Cardiac muscle cell (in vitro differentiated cells and primary cell): ENCODE results near the gene AUH. TPM values are rescaled to one million over a fixed set of nuclear protein-coding genes. Genes with fewer than 3 reads are reported as not detected.

Experiments
- DNase-seq, 2 donors: peaks; one replicate each; pipeline versions ENCODE4 v3.0.0 to v3.0.0-alpha.2; 2010 to 2017; ENCODE audit warnings: low read depth in 1 of 2, low spot score in 1 of 2
- H3K27ac ChIP-seq: fragments of 200-600 bp; sonication (generic); 2 replicates; pipeline ENCODE4 v1.5.1; 2016
- H3K27me3 ChIP-seq: fragments of 200-600 bp; sonication (generic); 2 replicates; pipeline ENCODE4 v1.6.0; 2016; ENCODE audit warnings: control low read depth
- H3K36me3 ChIP-seq: fragments of 200-600 bp; sonication (generic); 2 replicates; pipeline ENCODE4 v1.5.1; 2016; ENCODE audit warnings: control low read depth
- H3K4me1 ChIP-seq: fragments of 200-600 bp; sonication (generic); 2 replicates; pipeline ENCODE4 v1.8.1; 2017; ENCODE audit warnings: low read depth, mild to moderate bottlenecking, mixed run types
- H3K4me3 ChIP-seq: fragments of 200-600 bp; sonication (generic); 2 replicates; pipeline ENCODE4 v1.5.1; 2016; ENCODE audit warnings: mild to moderate bottlenecking
- H3K9me3 ChIP-seq: fragments of 200-600 bp; sonication (generic); 2 replicates; pipeline ENCODE4 v1.5.1; 2017; ENCODE audit warnings: low read depth, mild to moderate bottlenecking, control low read depth
- polyA plus RNA-seq: library from polyadenylated mRNA; unstranded; fragments of >200 nt; fragmentation: Nextera tagmentation; extraction: Ambion mirVana; gene quantifications from 2 replicates; pipeline ENCODE4 v1.2.1, GENCODE V29; 2016
- total RNA-seq: library from RNA; depleted of rRNA; stranded (reverse); fragments of >200 nt; gene quantifications from 2 replicates; pipeline ENCODE4 v1.2.3, GENCODE V29; 2016
- TF ChIP-seq, protein P1 (sequence below): IDR thresholded peaks from 2 replicates; pipeline ENCODE4 v1.5.1; 2012; ENCODE audit warnings: low read depth, mild to moderate bottlenecking, low read length

AUH gene
- total and polyA plus RNA-seq, 2 experiments from 2014 or later = 52.0 to 68.8 TPM

- no peaks in the 10 kb centered on the region for H3K4me1 ChIP-seq
- no peaks in the 10 kb centered on the region for H3K9me3 ChIP-seq
- no peaks in the 10 kb centered on the region for H3K27me3 ChIP-seq
- no peak overlapping the region for H3K27ac ChIP-seq
- no peak overlapping the region for H3K4me3 ChIP-seq
- H3K36me3 ChIP-seq = no peaks in the 10 kb centered on the region
- no peak for DNase-seq
- TF ChIP-seq, protein P1, sequence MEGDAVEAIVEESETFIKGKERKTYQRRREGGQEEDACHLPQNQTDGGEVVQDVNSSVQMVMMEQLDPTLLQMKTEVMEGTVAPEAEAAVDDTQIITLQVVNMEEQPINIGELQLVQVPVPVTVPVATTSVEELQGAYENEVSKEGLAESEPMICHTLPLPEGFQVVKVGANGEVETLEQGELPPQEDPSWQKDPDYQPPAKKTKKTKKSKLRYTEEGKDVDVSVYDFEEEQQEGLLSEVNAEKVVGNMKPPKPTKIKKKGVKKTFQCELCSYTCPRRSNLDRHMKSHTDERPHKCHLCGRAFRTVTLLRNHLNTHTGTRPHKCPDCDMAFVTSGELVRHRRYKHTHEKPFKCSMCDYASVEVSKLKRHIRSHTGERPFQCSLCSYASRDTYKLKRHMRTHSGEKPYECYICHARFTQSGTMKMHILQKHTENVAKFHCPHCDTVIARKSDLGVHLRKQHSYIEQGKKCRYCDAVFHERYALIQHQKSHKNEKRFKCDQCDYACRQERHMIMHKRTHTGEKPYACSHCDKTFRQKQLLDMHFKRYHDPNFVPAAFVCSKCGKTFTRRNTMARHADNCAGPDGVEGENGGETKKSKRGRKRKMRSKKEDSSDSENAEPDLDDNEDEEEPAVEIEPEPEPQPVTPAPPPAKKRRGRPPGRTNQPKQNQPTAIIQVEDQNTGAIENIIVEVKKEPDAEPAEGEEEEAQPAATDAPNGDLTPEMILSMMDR = no peak
Measured at GRCh38 chr9:91185193-91185886, 176.4 kb downstream of the AUH start.

DNA sequence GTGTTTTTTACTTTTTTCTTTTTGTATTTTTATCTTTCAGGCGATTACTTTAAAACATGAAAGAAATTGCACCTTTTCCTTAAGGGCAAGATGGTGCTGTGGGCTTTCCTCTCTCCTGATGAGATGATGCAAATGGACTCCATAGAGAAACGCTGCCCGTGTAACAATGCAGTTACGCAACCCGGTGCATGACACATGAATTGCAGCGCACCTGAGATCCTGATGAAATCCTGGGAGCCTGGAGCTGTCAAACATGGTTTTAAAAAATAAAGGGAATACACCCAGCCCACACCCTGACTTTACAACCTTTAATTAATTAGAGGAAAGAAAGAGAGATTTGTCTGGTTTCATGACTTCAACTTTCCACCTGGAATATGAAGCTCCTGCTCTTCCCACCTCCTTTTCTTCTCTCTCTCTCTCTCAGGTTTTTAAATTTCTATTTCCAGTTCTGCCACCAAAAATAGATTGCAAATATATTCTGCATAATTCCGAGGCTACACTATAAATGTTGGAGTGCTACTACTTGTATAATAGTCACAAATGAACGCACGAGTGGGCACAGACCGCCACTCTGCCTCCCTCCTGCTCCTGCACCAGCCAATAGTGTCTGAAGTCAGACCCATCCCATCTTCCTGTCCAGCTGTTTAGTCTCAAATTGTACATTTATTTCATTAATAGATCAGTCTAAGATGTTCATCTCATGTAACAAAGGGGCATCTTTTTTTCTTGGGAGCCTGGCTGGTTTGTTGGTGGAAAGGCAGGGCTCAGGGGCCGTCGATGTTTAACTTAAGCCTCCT, 179.1 kb downstream of the AUH start:
- no peaks in the 10 kb centered on the region for H3K9me3 ChIP-seq
- H3K4me1 ChIP-seq = no peaks in the 10 kb centered on the region
- H3K4me3 ChIP-seq = no peak overlapping the region
- TF ChIP-seq, protein P1 = no peak
- no peak for DNase-seq
- H3K36me3 ChIP-seq = no peaks in the 10 kb centered on the region
- H3K27me3 ChIP-seq = no peaks in the 10 kb centered on the region
- no peak overlapping the region for H3K27ac ChIP-seq

- no peak overlapping the region for H3K4me3 ChIP-seq
- DNase-seq = no peak
- H3K36me3 ChIP-seq = no peaks in the 10 kb centered on the region
- H3K4me1 ChIP-seq = no peaks in the 10 kb centered on the region
- no peaks in the 10 kb centered on the region for H3K9me3 ChIP-seq
- H3K27ac ChIP-seq = no peak overlapping the region
- TF ChIP-seq, protein P1 = no peak
- no peaks in the 10 kb centered on the region for H3K27me3 ChIP-seq
Measured at GRCh38 chr9:91181541-91181940, 180.2 kb downstream of the AUH start.

DNA sequence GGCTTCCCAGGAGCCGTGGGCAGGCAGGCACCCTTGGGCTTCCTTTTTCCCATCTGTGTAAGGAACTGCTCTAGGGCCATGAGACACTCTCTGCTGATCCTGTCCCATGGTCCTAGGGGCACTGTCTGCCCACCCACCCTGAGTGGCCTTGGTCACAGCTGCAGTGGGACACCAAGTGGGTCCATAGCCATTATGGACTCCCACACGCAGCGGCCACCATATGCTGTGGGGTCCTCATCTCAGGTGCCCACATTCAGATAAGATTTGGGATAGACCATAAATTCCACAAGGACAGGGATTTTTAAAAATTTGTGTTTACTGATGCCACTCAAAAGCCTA, 180.8 kb downstream of the AUH start:
- Histone ChIP-seq H3K36me3 (no peaks in the 10 kb centered on the region), H3K4me3 (no peak overlapping the region), H3K27ac (no peak overlapping the region), H3K27me3 (no peaks in the 10 kb centered on the region), H3K9me3 (no peaks in the 10 kb centered on the region), H3K4me1 (no peaks in the 10 kb centered on the region)
- DNase-seq = no peak
- TF ChIP-seq, protein P1 = no peak

DNA sequence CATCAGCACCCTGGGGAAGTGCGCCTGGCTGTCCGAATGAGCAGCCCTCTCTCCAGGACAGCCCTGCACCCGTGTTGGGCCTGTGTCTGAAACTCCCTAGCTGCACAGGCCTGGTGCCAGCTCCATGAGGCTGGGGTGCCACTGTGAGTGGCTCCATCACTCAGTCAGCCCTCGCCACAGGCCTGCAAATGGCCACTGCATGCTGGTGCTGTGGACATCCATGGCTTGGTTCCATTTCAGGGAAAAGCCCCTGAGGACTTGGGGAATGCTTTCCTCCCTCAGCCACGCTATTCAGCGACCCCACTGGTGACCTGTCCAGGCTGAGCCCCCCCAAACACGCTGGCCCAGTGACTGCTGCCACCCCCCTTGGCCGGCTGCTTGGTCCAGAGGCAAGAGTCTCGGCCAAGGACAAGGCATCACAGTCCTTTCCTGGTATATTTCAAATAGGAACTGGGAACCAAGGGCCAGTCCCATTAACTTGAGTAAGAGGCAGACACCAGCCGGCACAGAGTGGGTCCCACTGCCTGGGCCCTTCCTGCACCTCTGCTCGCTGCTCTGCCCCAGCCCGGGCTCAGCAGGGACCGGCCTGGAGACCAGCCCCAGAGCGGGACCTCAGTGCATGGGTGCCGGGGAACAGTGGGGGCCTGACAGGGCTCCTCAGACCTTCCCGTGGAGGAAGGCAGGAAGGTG, 181.3 kb downstream of the AUH start:
- Histone ChIP-seq H3K4me1 (no peaks in the 10 kb centered on the region), H3K27ac (no peak overlapping the region), H3K4me3 (no peak overlapping the region), H3K27me3 (no peaks in the 10 kb centered on the region), H3K9me3 (no peaks in the 10 kb centered on the region), H3K36me3 (no peaks in the 10 kb centered on the region)
- DNase-seq = no peak
- TF ChIP-seq, protein P1 = no peak
